ENCODE data around the gene DHX36.

GRCh38 chr3:154316974-154317767 lies 7.1 kb downstream of the DHX36 start:
- TF ChIP-seq, protein P1, sequence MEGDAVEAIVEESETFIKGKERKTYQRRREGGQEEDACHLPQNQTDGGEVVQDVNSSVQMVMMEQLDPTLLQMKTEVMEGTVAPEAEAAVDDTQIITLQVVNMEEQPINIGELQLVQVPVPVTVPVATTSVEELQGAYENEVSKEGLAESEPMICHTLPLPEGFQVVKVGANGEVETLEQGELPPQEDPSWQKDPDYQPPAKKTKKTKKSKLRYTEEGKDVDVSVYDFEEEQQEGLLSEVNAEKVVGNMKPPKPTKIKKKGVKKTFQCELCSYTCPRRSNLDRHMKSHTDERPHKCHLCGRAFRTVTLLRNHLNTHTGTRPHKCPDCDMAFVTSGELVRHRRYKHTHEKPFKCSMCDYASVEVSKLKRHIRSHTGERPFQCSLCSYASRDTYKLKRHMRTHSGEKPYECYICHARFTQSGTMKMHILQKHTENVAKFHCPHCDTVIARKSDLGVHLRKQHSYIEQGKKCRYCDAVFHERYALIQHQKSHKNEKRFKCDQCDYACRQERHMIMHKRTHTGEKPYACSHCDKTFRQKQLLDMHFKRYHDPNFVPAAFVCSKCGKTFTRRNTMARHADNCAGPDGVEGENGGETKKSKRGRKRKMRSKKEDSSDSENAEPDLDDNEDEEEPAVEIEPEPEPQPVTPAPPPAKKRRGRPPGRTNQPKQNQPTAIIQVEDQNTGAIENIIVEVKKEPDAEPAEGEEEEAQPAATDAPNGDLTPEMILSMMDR (conservative IDR thresholded peaks at IDR 0.05; ENCODE audit: low read length), result no peak
- no peak for TF ChIP-seq EZH2phosphoT487 (IDR thresholded peaks at IDR 0.05; ENCODE audit: borderline replicate concordance, low read depth, low read length)
